Lower lobe of right lung (tissue), 2 donors: Measurements from ENCODE around the gene RNASEH1. TPM values are rescaled to one million over a fixed set of nuclear protein-coding genes. Genes with fewer than 3 reads are reported as not detected.

Experiments
- ATAC-seq, 2 donors: fragments of 200-7000 bp; cut with Tn5 transposase; one replicate each; pipeline ENCODE4 v1.9.1; 2020 to 2022; ENCODE audit warnings: mild to moderate bottlenecking in 2 of 2, moderate library complexity in 2 of 2
- DNase-seq: peaks from one replicate; pipeline ENCODE4 v3.0.0-alpha.2; 2020
- H3K27ac ChIP-seq: fragments of 200-600 bp; one replicate; pipeline ENCODE4 v1.8.0; 2022
- H3K27me3 ChIP-seq: fragments of 200-600 bp; one replicate; pipeline ENCODE4 v1.8.0; 2022; ENCODE audit warnings: low read depth
- H3K36me3 ChIP-seq: fragments of 200-600 bp; one replicate; pipeline ENCODE4 v1.8.0; 2022; ENCODE audit warnings: mild to moderate bottlenecking
- H3K4me1 ChIP-seq: fragments of 200-600 bp; one replicate; pipeline ENCODE4 v1.8.0; 2022
- H3K4me3 ChIP-seq: fragments of 200-600 bp; one replicate; pipeline ENCODE4 v1.8.0; 2022; ENCODE audit warnings: mild to moderate bottlenecking
- H3K9me3 ChIP-seq: fragments of 200-600 bp; one replicate; pipeline ENCODE4 v1.8.0; 2022
- CTCF ChIP-seq: fragments of 200-600 bp; IDR thresholded peaks from one replicate; pipeline ENCODE4 v1.8.0; 2022; ENCODE audit warnings: antibody characterized with exemption, mild to moderate bottlenecking
- intact Hi-C: fragments of 100-400 bp; cut with DNase I; formaldehyde crosslinking; loops from one replicate; pipeline ENCODE4 v1.11.0; 2022
- total RNA-seq: library from RNA; stranded (reverse); fragmentation: NEBNext Ultra II Directional; extraction: Animal tissue kit (Norgen Biotek cat#: 25700); gene quantifications from one replicate; pipeline ENCODE4 v1.2.1, GENCODE V29; 2021
- donor health status: DM: no; HTN: yes; CAD: no; lungs with severe emphysema.

The RNASEH1 gene
- total RNA-seq, 1 donor from 2014 or later = 17.3 TPM

GRCh38 chr2:3604207-3604877, 46.2 kb upstream of the RNASEH1 start:
- ATAC-seq = no peak
- intact Hi-C loops = no loop called here
- H3K36me3 ChIP-seq = no peaks in the 10 kb centered on the region
- H3K27me3 ChIP-seq = no peaks in the 10 kb centered on the region
- H3K27ac ChIP-seq = no peak overlapping the region
- H3K4me3 ChIP-seq = no peak overlapping the region
- no peaks in the 10 kb centered on the region for H3K4me1 ChIP-seq
- no peak for TF ChIP-seq CTCF
- no peak for DNase-seq
- no peaks in the 10 kb centered on the region for H3K9me3 ChIP-seq

- intact Hi-C loops = no loop called here
- H3K27me3 ChIP-seq = no peaks in the 10 kb centered on the region
Measured at GRCh38 chr2:3603536-3604206, 45.5 kb upstream of the RNASEH1 start.

GRCh38 chr2:3602553-3603339, 44.6 kb upstream of the RNASEH1 start:
- Histone ChIP-seq H3K4me1 (no peaks in the 10 kb centered on the region), H3K27ac (no peak overlapping the region), H3K36me3 (no peaks in the 10 kb centered on the region), H3K4me3 (no peak overlapping the region), H3K9me3 (no peaks in the 10 kb centered on the region), H3K27me3 (no peaks in the 10 kb centered on the region)
- DNase-seq (no peak), ATAC-seq (peak in 1 of 2 donors; percentile 20)
- TF ChIP-seq CTCF = no peak
- intact Hi-C loops = no loop called here

More at GRCh38 chr2:3603536-3604206, 45.5 kb upstream of the RNASEH1 start:
- no peak for TF ChIP-seq CTCF
- Histone ChIP-seq H3K36me3 (no peaks in the 10 kb centered on the region), H3K4me1 (no peaks in the 10 kb centered on the region), H3K27ac (no peak overlapping the region), H3K4me3 (no peak overlapping the region), H3K9me3 (no peaks in the 10 kb centered on the region)
- ATAC-seq = peak in 1 of 2 donors; percentile 6
- DNase-seq = no peak

- Histone ChIP-seq H3K4me3 (no peak overlapping the region), H3K36me3 (no peaks in the 10 kb centered on the region), H3K9me3 (no peaks in the 10 kb centered on the region), H3K27me3 (no peaks in the 10 kb centered on the region), H3K27ac (no peak overlapping the region), H3K4me1 (peaks cover under 1% of the 10 kb centered on the region)
- intact Hi-C loops = no loop called here
- DNase-seq (no peak), ATAC-seq (no peak)
- no peak for TF ChIP-seq CTCF
Measured at GRCh38 chr2:3601561-3602271, 43.6 kb upstream of the RNASEH1 start.

GRCh38 chr2:3600256-3600855, 42.2 kb upstream of the RNASEH1 start:
- H3K4me3 ChIP-seq = no peak overlapping the region
- intact Hi-C loops = no loop called here
- no peaks in the 10 kb centered on the region for H3K36me3 ChIP-seq
- no peak overlapping the region for H3K27ac ChIP-seq
- no peak for ATAC-seq
- no peaks in the 10 kb centered on the region for H3K9me3 ChIP-seq
- no peak for TF ChIP-seq CTCF
- no peak for DNase-seq
- no peaks in the 10 kb centered on the region for H3K27me3 ChIP-seq
- peaks cover 4% of the 10 kb centered on the region for H3K4me1 ChIP-seq
